Testis (tissue), 5 donors: ENCODE data around the gene PCSK5. TPM values are rescaled to one million over a fixed set of nuclear protein-coding genes. Genes with fewer than 3 reads are reported as not detected.

ENCODE experiments used
- DNase-seq: peaks from one replicate; pipeline ENCODE4 v3.0.0-alpha.2; 2019
- H3K27ac ChIP-seq, 2 donors: fragments of 200-600 bp; sonication (generic); one replicate each; pipeline ENCODE4 v1.5.1; 2019
- H3K27me3 ChIP-seq: fragments of 200-600 bp; sonication (generic); one replicate; pipeline ENCODE4 v1.5.1; 2019
- H3K36me3 ChIP-seq: fragments of 200-600 bp; sonication (generic); one replicate; pipeline ENCODE4 v1.5.1; 2017; ENCODE audit warnings: low read depth; ENCODE audit errors: missing control alignments
- H3K4me1 ChIP-seq: fragments of 200-600 bp; sonication (generic); one replicate; pipeline ENCODE4 v1.5.1; 2019
- H3K4me3 ChIP-seq, 2 donors: fragments of 200-600 bp; sonication (generic); one replicate each; pipeline ENCODE4 v1.5.1; 2017 to 2019
- H3K9me3 ChIP-seq: fragments of 200-600 bp; sonication (generic); one replicate; pipeline ENCODE4 v1.5.1; 2017
- POLR2A ChIP-seq: fragments of 450-650 bp; IDR thresholded peaks from one replicate; pipeline ENCODE4 v1.6.1; 2017; ENCODE audit warnings: antibody characterized with exemption, mild to moderate bottlenecking, moderate library complexity
- WGBS, 2 donors: methylation state at CpG; one replicate each; pipeline ENCODE4 v1.1.5; 2018; 5-methylcytosine and 5-hydroxymethylcytosine counted together
- intact Hi-C: fragments of 100-400 bp; cut with DNase I; formaldehyde crosslinking; loops from one replicate; pipeline ENCODE4 v1.15.1; 2023; ENCODE audit warnings: low total_unique reads
- long read RNA-seq, 2 donors: transcript quantifications; one replicate each; lab custom pipeline, GENCODE V29; 2026
- polyA plus RNA-seq: library from polyadenylated mRNA; stranded (reverse); fragments of 350-450 nt; fragmentation: Illumina TruSeq; extraction: RNeasy Lipid Tissue Mini Kit (QIAGEN cat#74804); gene quantifications from one replicate; pipeline ENCODE4 v1.2.3, GENCODE V29; 2014; ENCODE audit warnings: low read depth, low replicate concordance; ENCODE audit not compliant: insufficient read depth
- total RNA-seq, 2 donors: library from RNA; depleted of rRNA; stranded (reverse); fragments of >200 nt; gene quantifications; one replicate each; pipeline ENCODE4 v1.2.3, GENCODE V29; 2016
- TF ChIP-seq, protein P1 (sequence below), 3 experiments: fragments of 450-650 bp in 2 of 3; fragments of 200-600 bp in 1 of 3; sonication (generic) in 1 of 3; IDR thresholded peaks; one replicate each; pipeline ENCODE4 v1.5.1; 2016 to 2019; ENCODE audit warnings: antibody characterized with exemption in 3 of 3, mild to moderate bottlenecking in 2 of 3, moderate library complexity in 1 of 3

Gene PCSK5
- 10 to 100 TPM; 27.5 to 50.6 TPM for total RNA-seq
- 9.4 TPM for polyA plus RNA-seq
- long read RNA-seq, donor 1, full-length matches to known transcripts: 2 of 2 reads
- long read RNA-seq, donor 1, partial matches to known transcripts: 0 of 2 reads
- long read RNA-seq, donor 1, other reads (novel, unspliced or antisense): 0 of 2 reads
- long read RNA-seq, donor 2: 0 reads

DNA sequence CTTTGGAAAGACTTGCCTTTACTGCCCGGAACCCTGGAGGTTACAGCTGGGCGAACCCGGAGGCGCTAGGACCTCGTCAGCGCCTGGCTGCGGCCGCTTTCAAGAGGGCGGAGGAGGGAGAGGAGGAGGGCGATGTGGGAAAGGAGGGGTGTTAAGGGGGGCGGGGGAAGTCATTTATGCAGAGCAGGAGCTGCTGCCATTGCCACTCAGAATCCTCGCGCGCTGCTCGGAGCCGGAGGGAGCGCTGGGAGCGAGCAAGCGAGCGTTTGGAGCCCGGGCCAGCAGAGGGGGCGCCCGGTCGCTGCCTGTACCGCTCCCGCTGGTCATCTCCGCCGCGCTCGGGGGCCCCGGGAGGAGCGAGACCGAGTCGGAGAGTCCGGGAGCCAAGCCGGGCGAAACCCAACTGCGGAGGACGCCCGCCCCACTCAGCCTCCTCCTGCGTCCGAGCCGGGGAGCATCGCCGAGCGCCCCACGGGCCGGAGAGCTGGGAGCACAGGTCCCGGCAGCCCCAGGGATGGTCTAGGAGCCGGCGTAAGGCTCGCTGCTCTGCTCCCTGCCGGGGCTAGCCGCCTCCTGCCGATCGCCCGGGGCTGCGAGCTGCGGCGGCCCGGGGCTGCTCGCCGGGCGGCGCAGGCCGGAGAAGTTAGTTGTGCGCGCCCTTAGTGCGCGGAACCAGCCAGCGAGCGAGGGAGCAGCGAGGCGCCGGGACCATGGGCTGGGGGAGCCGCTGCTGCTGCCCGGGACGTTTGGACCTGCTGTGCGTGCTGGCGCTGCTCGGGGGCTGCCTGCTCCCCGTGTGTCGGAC is at the start of gene PCSK5:
TSS of gene PCSK5 (plus strand) at position 202 of the 805 bp plus-strand sequence. CDS start at position 711, 509 bp downstream.
- intact Hi-C loops: no loop called here
- Histone ChIP-seq H3K4me3 (peak within 1 kb of the TSS; percentile 83 to 95), H3K9me3 (no peaks in the 10 kb centered on the region), H3K27ac (peak within 1 kb of the TSS; percentile 89 to 92), H3K27me3 (no peaks in the 10 kb centered on the region), H3K36me3 (no peaks in the 10 kb centered on the region), H3K4me1 (peaks cover 29% of the 10 kb centered on the region)
- peak; percentile 46 for TF ChIP-seq POLR2A
- TF ChIP-seq, protein P1, sequence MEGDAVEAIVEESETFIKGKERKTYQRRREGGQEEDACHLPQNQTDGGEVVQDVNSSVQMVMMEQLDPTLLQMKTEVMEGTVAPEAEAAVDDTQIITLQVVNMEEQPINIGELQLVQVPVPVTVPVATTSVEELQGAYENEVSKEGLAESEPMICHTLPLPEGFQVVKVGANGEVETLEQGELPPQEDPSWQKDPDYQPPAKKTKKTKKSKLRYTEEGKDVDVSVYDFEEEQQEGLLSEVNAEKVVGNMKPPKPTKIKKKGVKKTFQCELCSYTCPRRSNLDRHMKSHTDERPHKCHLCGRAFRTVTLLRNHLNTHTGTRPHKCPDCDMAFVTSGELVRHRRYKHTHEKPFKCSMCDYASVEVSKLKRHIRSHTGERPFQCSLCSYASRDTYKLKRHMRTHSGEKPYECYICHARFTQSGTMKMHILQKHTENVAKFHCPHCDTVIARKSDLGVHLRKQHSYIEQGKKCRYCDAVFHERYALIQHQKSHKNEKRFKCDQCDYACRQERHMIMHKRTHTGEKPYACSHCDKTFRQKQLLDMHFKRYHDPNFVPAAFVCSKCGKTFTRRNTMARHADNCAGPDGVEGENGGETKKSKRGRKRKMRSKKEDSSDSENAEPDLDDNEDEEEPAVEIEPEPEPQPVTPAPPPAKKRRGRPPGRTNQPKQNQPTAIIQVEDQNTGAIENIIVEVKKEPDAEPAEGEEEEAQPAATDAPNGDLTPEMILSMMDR (IDR thresholded peaks at IDR 0.05): peak in 1 of 3 experiments; percentile 15
- DNase-seq: peak; percentile 97
- WGBS, 2 donors: 0 to 1% methylated on average over 28 to 80 of the region's 83 CpGs

DNA sequence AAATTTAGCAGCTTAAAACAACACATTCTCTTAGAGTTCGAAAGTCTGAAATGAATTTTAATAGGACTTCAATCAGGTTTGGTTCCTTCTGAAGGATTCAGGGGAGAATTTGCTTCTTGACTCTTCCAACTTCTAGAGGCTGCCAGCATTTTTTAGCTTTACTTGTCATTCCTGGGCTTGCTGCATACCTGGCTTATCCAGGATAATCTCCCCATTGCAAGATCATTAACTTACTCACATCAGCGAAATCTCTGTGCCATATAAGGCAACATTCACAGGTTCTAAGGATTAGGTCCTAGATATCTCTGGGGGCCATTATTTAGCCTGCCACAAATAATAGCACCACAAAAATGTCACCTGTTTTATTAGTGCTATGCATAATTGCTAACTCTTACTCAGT is 46.2 kb upstream of the PCSK5 start:
- no peaks in the 10 kb centered on the region for H3K36me3 ChIP-seq
- intact Hi-C loops: no loop called here
- H3K27ac ChIP-seq: no peak overlapping the region
- H3K4me3 ChIP-seq: no peak overlapping the region
- no peaks in the 10 kb centered on the region for H3K27me3 ChIP-seq
- no peaks in the 10 kb centered on the region for H3K9me3 ChIP-seq
- TF ChIP-seq POLR2A: no peak
- TF ChIP-seq, protein P1 (IDR thresholded peaks at IDR 0.05): no peak
- H3K4me1 ChIP-seq: no peaks in the 10 kb centered on the region
- 87 to 90% methylated on average over 2 of the region's 2 CpGs for WGBS, 2 donors
- DNase-seq: no peak

DNA sequence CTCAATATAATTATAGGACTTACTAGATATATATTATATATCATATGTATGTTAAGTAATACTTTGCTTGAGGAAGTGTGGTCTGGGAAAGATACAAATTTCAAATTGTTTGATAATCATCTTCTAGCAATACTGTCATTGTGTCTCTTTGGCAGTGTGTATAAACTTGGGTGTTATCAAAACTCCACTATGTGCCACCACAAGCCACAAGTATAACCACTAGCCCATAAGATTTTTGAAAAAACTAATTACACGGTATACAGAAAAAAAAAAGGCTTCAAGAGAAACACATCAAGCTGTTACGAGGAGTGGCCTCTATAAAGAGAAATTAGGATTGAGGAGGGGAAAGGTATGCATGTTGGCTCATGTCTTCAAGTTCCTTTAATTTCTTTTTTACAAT is 44.7 kb upstream of the PCSK5 start:
- no peaks in the 10 kb centered on the region for H3K4me1 ChIP-seq
- no peak overlapping the region for H3K27ac ChIP-seq
- no peaks in the 10 kb centered on the region for H3K9me3 ChIP-seq
- 86 to 91% methylated on average over 2 of the region's 2 CpGs for WGBS, 2 donors
- no peaks in the 10 kb centered on the region for H3K27me3 ChIP-seq
- intact Hi-C loops: no loop called here
- TF ChIP-seq, protein P1 (IDR thresholded peaks at IDR 0.05): no peak
- no peak for TF ChIP-seq POLR2A
- DNase-seq: no peak
- H3K36me3 ChIP-seq: no peaks in the 10 kb centered on the region
- H3K4me3 ChIP-seq: no peak overlapping the region

DNA sequence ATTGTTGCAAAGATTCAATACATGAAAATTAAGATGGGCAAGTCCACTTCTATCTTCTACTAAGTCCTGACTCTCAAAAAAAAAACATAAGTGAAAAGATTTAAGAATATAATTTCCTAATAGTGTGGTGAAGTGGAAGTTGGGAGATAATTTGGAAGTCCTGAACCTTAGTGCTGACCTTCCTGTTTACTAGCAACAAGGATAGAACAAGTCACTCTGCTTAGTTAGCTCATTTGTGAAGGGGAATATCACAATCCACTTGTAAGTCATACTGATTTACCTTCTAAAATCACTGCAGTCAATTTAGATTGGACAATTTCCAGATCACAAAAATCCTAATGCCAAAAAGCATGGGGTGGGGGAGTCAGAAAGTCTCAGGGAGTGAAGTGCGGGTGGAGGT is 43.4 kb upstream of the PCSK5 start:
- Histone ChIP-seq H3K36me3 (no peaks in the 10 kb centered on the region), H3K4me1 (no peaks in the 10 kb centered on the region), H3K27ac (no peak overlapping the region), H3K9me3 (no peaks in the 10 kb centered on the region), H3K27me3 (no peaks in the 10 kb centered on the region), H3K4me3 (no peak overlapping the region)
- intact Hi-C loops: no loop called here
- WGBS, 2 donors: 86 to 100% methylated on average over 1 of the region's 1 CpG
- DNase-seq: no peak
- no peak for TF ChIP-seq POLR2A
- TF ChIP-seq, protein P1 (IDR thresholded peaks at IDR 0.05): no peak
